SU-DHL-6 (cell line): ENCODE data around the gene SOHLH2.

Source experiments
- H2AFZ ChIP-seq: fragments of 200-600 bp; sonication (generic); 2 replicates; pipeline ENCODE4 v1.6.1; 2014; ENCODE audit warnings: low read depth, mild to moderate bottlenecking, moderate library complexity, mixed read lengths, antibody characterized with exemption, low read length; ENCODE audit not compliant: severe bottlenecking
- H3F3A ChIP-seq: fragments of 200-600 bp; shearing (Covaris generic); 2 replicates; pipeline ENCODE4 v1.6.0; 2016; ENCODE audit warnings: antibody characterized with exemption, mild to moderate bottlenecking; ENCODE audit not compliant: insufficient read depth
- H3K27ac ChIP-seq: fragments of 200-600 bp; sonication (generic); 2 replicates; pipeline ENCODE4 v1.5.1; 2016; ENCODE audit warnings: low read depth, mild to moderate bottlenecking, low read length, moderate library complexity, mixed read lengths
- H3K27me3 ChIP-seq: fragments of 200-600 bp; sonication (generic), shearing (Covaris generic); 2 replicates; pipeline ENCODE4 v1.6.0; 2014; ENCODE audit warnings: mild to moderate bottlenecking, low read length
- H3K36me3 ChIP-seq: fragments of 200-600 bp; sonication (generic); 2 replicates; pipeline ENCODE4 v1.6.1; 2014; ENCODE audit warnings: mild to moderate bottlenecking, low read length, mixed read lengths
- H3K4me2 ChIP-seq: fragments of 300-600, 200-600 bp; shearing (Covaris generic), sonication (generic); 2 replicates; pipeline ENCODE4 v1.6.0; 2014; ENCODE audit warnings: low read length, low read depth, mild to moderate bottlenecking; ENCODE audit not compliant: poor library complexity, severe bottlenecking
- H3K4me3 ChIP-seq: fragments of 200-600 bp; sonication (generic); 2 replicates; pipeline ENCODE4 v1.5.1; 2014; ENCODE audit warnings: antibody characterized with exemption, low read length, mild to moderate bottlenecking, mixed read lengths; ENCODE audit not compliant: insufficient read depth, poor library complexity, severe bottlenecking
- H3K79me2 ChIP-seq: fragments of 200-600 bp; sonication (generic); 2 replicates; pipeline ENCODE4 v1.6.1; 2014; ENCODE audit warnings: mild to moderate bottlenecking, low read length, moderate library complexity; ENCODE audit not compliant: insufficient read depth
- H3K9ac ChIP-seq: fragments of 200-600 bp; sonication (generic); 2 replicates; pipeline ENCODE4 v1.7.0; 2014; ENCODE audit warnings: mild to moderate bottlenecking, low read length
- H3K9me2 ChIP-seq: fragments of 200-600 bp; sonication (generic); replicated peaks from 2 replicates; pipeline ENCODE4 v1.6.1; 2014; ENCODE audit warnings: low read length; ENCODE audit not compliant: insufficient read depth
- H3K9me3 ChIP-seq: fragments of 200-600 bp; sonication (generic); 2 replicates; pipeline ENCODE4 v1.6.1; 2014; ENCODE audit warnings: low read length, mixed read lengths; ENCODE audit not compliant: insufficient read depth
- H4K20me1 ChIP-seq: fragments of 200-600 bp; sonication (generic); 2 replicates; pipeline ENCODE4 v1.6.1; 2014; ENCODE audit warnings: low read depth, mild to moderate bottlenecking, antibody characterized with exemption, low read length, moderate library complexity, mixed read lengths
- CTCF ChIP-seq: fragments of 200-600 bp; sonication (generic); IDR thresholded peaks from one replicate; pipeline ENCODE4 v1.5.1; 2017; ENCODE audit warnings: antibody characterized with exemption, mild to moderate bottlenecking, low read length, moderate library complexity; ENCODE audit not compliant: insufficient read depth, poor library complexity, severe bottlenecking
- EZH2phosphoT487 ChIP-seq: fragments of 200-600 bp; sonication (generic), shearing (Covaris generic); conservative IDR thresholded peaks from 2 replicates; pipeline ENCODE4 v1.6.1; 2018; ENCODE audit warnings: mild to moderate bottlenecking, antibody characterized with exemption, low read length, moderate library complexity, mixed read lengths

SOHLH2 gene

GRCh38 chr13:36133950-36134626 is 80.3 kb downstream of the SOHLH2 start:
- TF ChIP-seq CTCF: no peak
- TF ChIP-seq EZH2phosphoT487: no peak
- Histone ChIP-seq H3K27me3 (no peaks in the 10 kb centered on the region), H3K36me3 (no peaks in the 10 kb centered on the region), H3K9me2 (no peaks in the 10 kb centered on the region), H3K4me3 (no peak overlapping the region), H3K4me2 (no peak overlapping the region), H3K79me2 (no peaks in the 10 kb centered on the region), H3F3A (no peaks in the 10 kb centered on the region), H3K27ac (no peak overlapping the region), H2AFZ (no peak overlapping the region), H3K9me3 (no peaks in the 10 kb centered on the region), H4K20me1 (no peaks in the 10 kb centered on the region), H3K9ac (no peak overlapping the region)

GRCh38 chr13:36132376-36132775 is 82.0 kb downstream of the SOHLH2 start:
- H4K20me1 ChIP-seq: no peaks in the 10 kb centered on the region
- no peak overlapping the region for H2AFZ ChIP-seq
- H3K9me2 ChIP-seq: no peaks in the 10 kb centered on the region
- H3K36me3 ChIP-seq: no peaks in the 10 kb centered on the region
- no peak overlapping the region for H3K9ac ChIP-seq
- no peak overlapping the region for H3K4me3 ChIP-seq
- no peak overlapping the region for H3K4me2 ChIP-seq
- H3K79me2 ChIP-seq: no peaks in the 10 kb centered on the region
- H3F3A ChIP-seq: no peaks in the 10 kb centered on the region
- TF ChIP-seq CTCF (no peak), EZH2phosphoT487 (no peak)
- H3K9me3 ChIP-seq: no peaks in the 10 kb centered on the region
- H3K27ac ChIP-seq: no peak overlapping the region
- H3K27me3 ChIP-seq: no peaks in the 10 kb centered on the region

GRCh38 chr13:36131931-36132297 is 82.4 kb downstream of the SOHLH2 start:
- no peak overlapping the region for H3K9ac ChIP-seq
- H3K27me3 ChIP-seq: no peaks in the 10 kb centered on the region
- no peaks in the 10 kb centered on the region for H3K9me3 ChIP-seq
- H3K27ac ChIP-seq: no peak overlapping the region
- H3K4me3 ChIP-seq: no peak overlapping the region
- TF ChIP-seq EZH2phosphoT487 (no peak), CTCF (no peak)
- no peaks in the 10 kb centered on the region for H3K9me2 ChIP-seq
- H3K36me3 ChIP-seq: no peaks in the 10 kb centered on the region
- H3K4me2 ChIP-seq: no peak overlapping the region
- no peak overlapping the region for H2AFZ ChIP-seq
- H3K79me2 ChIP-seq: no peaks in the 10 kb centered on the region
- no peaks in the 10 kb centered on the region for H3F3A ChIP-seq
- H4K20me1 ChIP-seq: no peaks in the 10 kb centered on the region
